ENCODE data around the gene NUB1.

NUB1 gene

DNA sequence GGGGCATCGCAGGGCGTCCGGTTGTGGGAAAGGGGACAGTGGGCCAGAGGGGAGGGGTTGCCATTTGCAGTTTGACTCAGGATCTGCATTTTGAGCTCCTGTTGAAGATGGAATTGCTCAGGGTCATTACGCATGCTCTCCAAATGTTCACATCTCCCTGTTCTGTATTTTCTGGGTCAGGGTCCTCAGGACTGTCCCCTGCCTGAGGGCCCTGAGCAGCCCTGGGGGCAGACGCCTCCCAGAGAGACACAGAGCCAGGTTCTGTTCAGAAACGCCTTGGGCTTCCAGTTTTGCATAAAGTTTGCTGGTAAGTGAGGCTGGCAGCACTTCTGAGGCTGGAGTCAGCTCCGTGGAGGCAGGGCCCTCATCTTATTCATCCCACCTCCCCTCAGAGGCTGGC, 34.1 kb upstream of the NUB1 start:
- no peak for DNase-seq
- peaks cover 7% of the 10 kb centered on the region for H3K27me3 ChIP-seq (ENCODE audit: insufficient read depth, low read depth, severe bottlenecking)
- no peak overlapping the region for H3K27ac ChIP-seq
- H3K4me3 ChIP-seq (ENCODE audit: low read depth, low read length) = no peak overlapping the region
- no peaks in the 10 kb centered on the region for H3K9me3 ChIP-seq (ENCODE audit: severe bottlenecking)
- H3K36me3 ChIP-seq = no peaks in the 10 kb centered on the region
- TF ChIP-seq, protein P1, sequence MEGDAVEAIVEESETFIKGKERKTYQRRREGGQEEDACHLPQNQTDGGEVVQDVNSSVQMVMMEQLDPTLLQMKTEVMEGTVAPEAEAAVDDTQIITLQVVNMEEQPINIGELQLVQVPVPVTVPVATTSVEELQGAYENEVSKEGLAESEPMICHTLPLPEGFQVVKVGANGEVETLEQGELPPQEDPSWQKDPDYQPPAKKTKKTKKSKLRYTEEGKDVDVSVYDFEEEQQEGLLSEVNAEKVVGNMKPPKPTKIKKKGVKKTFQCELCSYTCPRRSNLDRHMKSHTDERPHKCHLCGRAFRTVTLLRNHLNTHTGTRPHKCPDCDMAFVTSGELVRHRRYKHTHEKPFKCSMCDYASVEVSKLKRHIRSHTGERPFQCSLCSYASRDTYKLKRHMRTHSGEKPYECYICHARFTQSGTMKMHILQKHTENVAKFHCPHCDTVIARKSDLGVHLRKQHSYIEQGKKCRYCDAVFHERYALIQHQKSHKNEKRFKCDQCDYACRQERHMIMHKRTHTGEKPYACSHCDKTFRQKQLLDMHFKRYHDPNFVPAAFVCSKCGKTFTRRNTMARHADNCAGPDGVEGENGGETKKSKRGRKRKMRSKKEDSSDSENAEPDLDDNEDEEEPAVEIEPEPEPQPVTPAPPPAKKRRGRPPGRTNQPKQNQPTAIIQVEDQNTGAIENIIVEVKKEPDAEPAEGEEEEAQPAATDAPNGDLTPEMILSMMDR (IDR thresholded peaks at IDR 0.05; ENCODE audit: low read depth, low read length) = no peak

DNA sequence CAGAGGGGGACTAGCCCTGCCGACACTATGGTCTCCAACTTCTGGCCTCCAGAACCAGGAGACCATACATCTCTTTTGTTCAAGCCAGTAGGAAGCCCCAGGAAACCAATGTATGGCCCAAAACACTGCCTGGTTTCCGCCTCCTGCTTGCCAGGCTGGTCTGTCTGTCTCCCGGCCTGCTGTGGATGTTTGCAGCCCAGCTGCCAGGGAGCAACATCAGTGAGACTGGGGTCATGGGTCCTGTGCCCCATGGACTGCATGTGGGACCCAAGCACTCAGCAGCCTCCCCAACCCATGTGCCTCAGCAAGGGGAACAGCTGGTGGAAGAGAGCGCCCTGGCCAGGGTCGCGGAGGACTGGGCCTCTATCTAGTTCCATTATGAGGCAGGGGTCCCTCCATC, 33.4 kb upstream of the NUB1 start:
- DNase-seq = no peak
- no peaks in the 10 kb centered on the region for H3K9me3 ChIP-seq (ENCODE audit: severe bottlenecking)
- H3K4me3 ChIP-seq (ENCODE audit: low read depth, low read length) = no peak overlapping the region
- H3K27me3 ChIP-seq (ENCODE audit: insufficient read depth, low read depth, severe bottlenecking) = peaks cover under 1% of the 10 kb centered on the region
- TF ChIP-seq, protein P1 (IDR thresholded peaks at IDR 0.05; ENCODE audit: low read depth, low read length) = no peak
- H3K36me3 ChIP-seq = no peaks in the 10 kb centered on the region
- no peak overlapping the region for H3K27ac ChIP-seq

DNA sequence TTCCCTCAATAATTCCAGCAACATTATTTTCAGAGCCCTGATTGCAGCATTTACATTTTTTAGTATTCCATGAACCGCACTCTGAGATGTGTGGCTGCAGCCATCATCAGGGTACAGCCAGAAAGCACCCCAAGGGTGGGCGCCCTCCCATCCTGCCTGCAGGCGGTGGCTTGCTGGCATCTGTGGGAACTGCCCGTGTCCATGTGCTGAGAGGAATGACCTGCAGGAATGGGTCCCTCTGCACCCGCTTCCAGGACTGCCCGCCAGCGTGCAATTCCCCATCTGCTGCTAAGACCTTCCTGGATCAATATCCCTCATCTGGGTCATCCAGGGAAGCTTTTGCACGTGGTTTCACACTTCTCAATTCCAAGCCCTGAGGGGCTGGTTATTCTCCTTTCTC, 32.8 kb upstream of the NUB1 start:
- H3K27me3 ChIP-seq (ENCODE audit: insufficient read depth, low read depth, severe bottlenecking) = no peaks in the 10 kb centered on the region
- no peak overlapping the region for H3K4me3 ChIP-seq (ENCODE audit: low read depth, low read length)
- H3K9me3 ChIP-seq (ENCODE audit: severe bottlenecking) = no peaks in the 10 kb centered on the region
- DNase-seq = peak; percentile 25
- H3K36me3 ChIP-seq = no peaks in the 10 kb centered on the region
- H3K27ac ChIP-seq = no peak overlapping the region
- TF ChIP-seq, protein P1 (IDR thresholded peaks at IDR 0.05; ENCODE audit: low read depth, low read length) = no peak

DNA sequence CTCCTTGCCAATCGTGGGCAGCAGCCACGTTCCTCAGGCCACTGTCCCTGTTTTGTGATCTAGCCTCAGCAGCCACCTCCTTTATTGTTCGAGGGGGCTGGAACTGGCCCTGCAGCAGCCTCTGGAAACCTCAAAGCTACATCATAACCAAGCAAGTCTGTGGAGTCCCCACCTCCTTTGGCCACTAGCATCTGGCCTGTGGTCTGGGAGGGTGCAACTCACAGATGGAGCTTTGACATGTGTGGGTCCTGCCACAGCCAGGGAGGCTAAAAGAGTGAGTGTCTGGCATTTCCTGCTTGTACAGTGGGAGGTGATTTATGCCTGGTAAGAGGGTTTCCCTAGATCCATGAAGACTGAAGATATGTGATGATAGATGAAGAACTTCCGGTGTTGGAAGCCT, 32.3 kb upstream of the NUB1 start:
- TF ChIP-seq, protein P1 (IDR thresholded peaks at IDR 0.05; ENCODE audit: low read depth, low read length) = no peak
- Histone ChIP-seq H3K27me3 (ENCODE audit: insufficient read depth, low read depth, severe bottlenecking) (no peaks in the 10 kb centered on the region), H3K4me3 (ENCODE audit: low read depth, low read length) (no peak overlapping the region), H3K9me3 (ENCODE audit: severe bottlenecking) (no peaks in the 10 kb centered on the region), H3K27ac (no peak overlapping the region), H3K36me3 (no peaks in the 10 kb centered on the region)
- no peak for DNase-seq

DNA sequence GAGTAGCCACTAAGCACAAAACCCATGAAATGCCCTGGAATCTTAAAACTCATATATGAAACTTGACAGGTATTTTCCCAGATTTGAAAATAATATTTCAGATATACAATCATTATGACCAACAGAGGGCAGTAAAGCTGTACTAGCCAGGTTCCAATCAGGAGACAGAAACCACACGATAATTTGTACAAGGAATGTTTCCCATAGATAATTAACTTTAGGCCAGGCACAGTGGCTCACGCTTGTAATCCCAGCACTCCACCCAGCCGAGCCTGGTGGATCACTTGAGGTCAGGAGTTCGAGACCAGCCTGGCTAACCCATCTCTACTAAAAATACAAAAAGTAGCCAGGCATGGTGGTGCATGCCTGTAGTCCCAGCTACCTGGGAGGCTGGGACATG, 31.0 kb upstream of the NUB1 start:
- TF ChIP-seq, protein P1 (IDR thresholded peaks at IDR 0.05; ENCODE audit: low read depth, low read length) = 0 out of 2 replicates have a peak, but pooled peaks have one; percentile 5
- Histone ChIP-seq H3K27ac (no peak overlapping the region), H3K36me3 (no peaks in the 10 kb centered on the region), H3K9me3 (ENCODE audit: severe bottlenecking) (no peaks in the 10 kb centered on the region), H3K27me3 (ENCODE audit: insufficient read depth, low read depth, severe bottlenecking) (no peaks in the 10 kb centered on the region), H3K4me3 (ENCODE audit: low read depth, low read length) (no peak overlapping the region)
- DNase-seq = no peak

- Histone ChIP-seq H3K9me3 (ENCODE audit: severe bottlenecking) (no peaks in the 10 kb centered on the region), H3K27ac (no peak overlapping the region), H3K36me3 (no peaks in the 10 kb centered on the region), H3K4me3 (ENCODE audit: low read depth, low read length) (no peak overlapping the region), H3K27me3 (ENCODE audit: insufficient read depth, low read depth, severe bottlenecking) (no peaks in the 10 kb centered on the region)
- TF ChIP-seq, protein P1 (IDR thresholded peaks at IDR 0.05; ENCODE audit: low read depth, low read length) = peak; percentile 53
- DNase-seq = peak; percentile 46
These were observed 30.2 kb upstream of the NUB1 start for GRCh38 chr7:151311294-151311864.
